ENCODE results near the gene UBXN7. TPM values are rescaled to one million over a fixed set of nuclear protein-coding genes. Genes with fewer than 3 reads are reported as not detected.
A peak's percentile ranks its signal among the peaks of the same experiment; 100 is the strongest.

UBXN7 gene
- total RNA-seq, 3 donors from 2014 or later (not counting 1 experiment from before 2014, with no cell fraction given): 82.0 to 97.2 (median 82.4) TPM

DNA sequence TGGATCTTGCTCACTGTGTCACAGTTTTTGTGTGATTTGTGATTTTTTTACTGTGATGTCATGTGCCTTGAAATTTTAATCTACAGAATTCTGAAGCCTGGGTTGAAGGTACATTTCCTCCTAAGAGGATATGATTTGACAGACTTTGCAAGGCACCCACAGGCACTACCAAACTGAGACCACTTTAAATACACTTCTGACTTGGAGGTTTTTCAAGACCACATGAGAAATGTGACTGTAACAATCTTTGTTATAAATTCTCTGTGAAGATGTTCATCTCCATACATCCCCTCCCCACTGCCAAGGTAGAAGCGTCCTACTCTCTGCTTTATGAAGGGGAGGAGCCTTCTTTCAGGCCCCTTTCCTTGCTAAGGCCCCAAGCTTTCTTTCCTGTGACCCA is 22.8 kb downstream of the UBXN7 start:
- no peak for TF ChIP-seq CTCF (IDR thresholded peaks at IDR 0.05)
- Histone ChIP-seq H3K36me3 (ENCODE audit: control insufficient read depth, insufficient read depth, low read length) (peaks cover 10% of the 10 kb centered on the region), H3K27ac (ENCODE audit: low read length) (no peak overlapping the region), H3K27me3 (ENCODE audit: control insufficient read depth, insufficient read depth, low read length) (no peaks in the 10 kb centered on the region), H3K9me3 (ENCODE audit: control insufficient read depth, insufficient read depth, low read length) (no peaks in the 10 kb centered on the region), H3K4me3 (ENCODE audit: low read length) (no peak overlapping the region), H3K4me1 (ENCODE audit: control insufficient read depth, insufficient read depth, low read length) (peaks cover 6% of the 10 kb centered on the region)
- 0% methylated on average over 1 of the region's 1 CpG for WGBS (ENCODE audit: insufficient coverage)
- ATAC-seq: peak in 2 of 3 donors; percentile 26 to 55
- H3K4me1 Mint-ChIP-seq: peaks cover 38 to 47% of the 10 kb centered on the region in 2 donors
- no peak for DNase-seq
- intact Hi-C loops (cut with micrococcal nuclease): no loop called here
- peaks cover 11% of the 10 kb centered on the region for H3K36me3 Mint-ChIP-seq
- peak overlapping the region; percentile 1 to 76 for H3K27ac Mint-ChIP-seq
- H3K27me3 Mint-ChIP-seq (ENCODE audit: low read depth in 2 of 2): no peaks in the 10 kb centered on the region
- peak overlapping the region; percentile 36 for H3K4me3 Mint-ChIP-seq
- H3K9me3 Mint-ChIP-seq: peaks cover 5% of the 10 kb centered on the region in 2 donors

GRCh38 chr3:196408565-196409300 is 23.5 kb downstream of the UBXN7 start:
- Histone ChIP-seq H3K27me3 (ENCODE audit: control insufficient read depth, insufficient read depth, low read length) (no peaks in the 10 kb centered on the region), H3K9me3 (ENCODE audit: control insufficient read depth, insufficient read depth, low read length) (no peaks in the 10 kb centered on the region), H3K4me1 (ENCODE audit: control insufficient read depth, insufficient read depth, low read length) (peaks cover 6% of the 10 kb centered on the region), H3K27ac (ENCODE audit: low read length) (no peak overlapping the region), H3K36me3 (ENCODE audit: control insufficient read depth, insufficient read depth, low read length) (peaks cover 11% of the 10 kb centered on the region), H3K4me3 (ENCODE audit: low read length) (no peak overlapping the region)
- DNase-seq: no peak
- 100% methylated on average over 4 of the region's 4 CpGs for WGBS (ENCODE audit: insufficient coverage)
- TF ChIP-seq CTCF (IDR thresholded peaks at IDR 0.05): no peak
- peak overlapping the region; percentile 1 to 76 for H3K27ac Mint-ChIP-seq
- no peak for ATAC-seq
- no peak overlapping the region for H3K4me3 Mint-ChIP-seq
- peaks cover 33 to 44% of the 10 kb centered on the region in 2 donors for H3K4me1 Mint-ChIP-seq
- H3K9me3 Mint-ChIP-seq: peaks cover 5% of the 10 kb centered on the region in 2 donors
- peaks cover 11% of the 10 kb centered on the region for H3K36me3 Mint-ChIP-seq
- intact Hi-C loops (cut with micrococcal nuclease): no loop called here
- H3K27me3 Mint-ChIP-seq (ENCODE audit: low read depth in 2 of 2): no peaks in the 10 kb centered on the region

GRCh38 chr3:196406811-196407470 is 25.3 kb downstream of the UBXN7 start:
- no peak overlapping the region for H3K4me3 ChIP-seq (ENCODE audit: low read length)
- Mint-ChIP-seq H3K27me3 (ENCODE audit: low read depth in 2 of 2) (no peaks in the 10 kb centered on the region), H3K4me1 (peaks cover 23 to 31% of the 10 kb centered on the region in 2 donors), H3K4me3 (no peak overlapping the region), H3K36me3 (peaks cover 11% of the 10 kb centered on the region), H3K27ac (no peak overlapping the region), H3K9me3 (peaks cover 5% of the 10 kb centered on the region in 2 donors)
- peaks cover 6% of the 10 kb centered on the region for H3K4me1 ChIP-seq (ENCODE audit: control insufficient read depth, insufficient read depth, low read length)
- no peaks in the 10 kb centered on the region for H3K27me3 ChIP-seq (ENCODE audit: control insufficient read depth, insufficient read depth, low read length)
- no peaks in the 10 kb centered on the region for H3K9me3 ChIP-seq (ENCODE audit: control insufficient read depth, insufficient read depth, low read length)
- H3K36me3 ChIP-seq (ENCODE audit: control insufficient read depth, insufficient read depth, low read length): peaks cover 16% of the 10 kb centered on the region
- no peak for TF ChIP-seq CTCF (IDR thresholded peaks at IDR 0.05)
- no peak overlapping the region for H3K27ac ChIP-seq (ENCODE audit: low read length)
- ATAC-seq (no peak), DNase-seq (no peak)
- intact Hi-C loops (cut with micrococcal nuclease): no loop called here
- WGBS (ENCODE audit: insufficient coverage): 98% methylated on average over 7 of the region's 8 CpGs
